NCI-H128 (cell line): ENCODE data around the gene LRATD1.
"Not testable (repeated sequence)": the region's sequence is repeated elsewhere in the genome, so short reads cannot be mapped to it uniquely, and the experiment has no call there.

Experiments
- DNase-seq: peaks from one replicate; lab custom pipeline; 2025; ENCODE audit not compliant: unreplicated experiment; lab: John Stamatoyannopoulos, UW

Gene LRATD1, protein sequence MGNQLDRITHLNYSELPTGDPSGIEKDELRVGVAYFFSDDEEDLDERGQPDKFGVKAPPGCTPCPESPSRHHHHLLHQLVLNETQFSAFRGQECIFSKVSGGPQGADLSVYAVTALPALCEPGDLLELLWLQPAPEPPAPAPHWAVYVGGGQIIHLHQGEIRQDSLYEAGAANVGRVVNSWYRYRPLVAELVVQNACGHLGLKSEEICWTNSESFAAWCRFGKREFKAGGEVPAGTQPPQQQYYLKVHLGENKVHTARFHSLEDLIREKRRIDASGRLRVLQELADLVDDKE

DNA sequence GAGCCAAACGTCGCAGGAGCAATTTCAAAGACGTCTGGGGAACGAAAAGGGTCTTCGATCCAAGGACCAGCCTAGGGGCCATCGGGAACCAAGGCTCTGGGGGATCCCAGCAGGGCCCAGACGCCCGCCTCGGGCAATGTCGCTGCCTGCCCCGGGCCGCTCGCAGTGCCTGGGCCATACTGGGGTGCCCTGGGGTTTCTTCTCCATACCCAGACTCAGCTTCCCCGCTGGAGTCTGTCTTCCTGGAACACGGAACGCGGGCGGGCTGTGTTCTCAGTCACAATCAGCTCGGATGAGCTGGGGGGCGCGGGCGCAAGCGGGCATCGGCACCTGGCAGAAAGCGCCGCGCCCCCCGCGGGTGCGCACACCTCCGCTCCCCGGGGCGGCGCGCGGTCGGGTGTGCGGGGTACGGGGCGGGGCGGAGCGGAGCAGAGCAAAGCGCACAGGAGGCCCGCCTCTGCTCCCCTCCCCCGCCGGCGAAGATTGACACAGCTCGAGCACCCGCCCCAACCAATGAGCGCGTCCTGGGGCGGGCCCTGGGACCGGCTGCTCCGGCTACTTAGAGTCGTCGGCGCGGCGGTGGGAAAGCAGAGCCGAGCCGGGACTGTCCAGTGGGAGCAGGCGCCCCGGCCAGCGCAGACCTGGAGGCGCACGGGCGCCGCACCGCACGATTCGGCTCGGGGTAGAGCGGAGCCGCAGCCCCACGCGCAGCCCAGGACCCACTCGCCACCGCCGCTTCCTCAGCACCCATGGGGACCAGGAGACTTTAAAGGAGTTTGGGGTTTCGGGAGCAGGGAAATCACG lies at the start of gene LRATD1:
LRATD1 (plus strand) TSS at position 585 of the 804 bp plus-strand sequence. CDS start 1,263 bp downstream, outside the sequence.
- peak; percentile 89 for DNase-seq

DNA sequence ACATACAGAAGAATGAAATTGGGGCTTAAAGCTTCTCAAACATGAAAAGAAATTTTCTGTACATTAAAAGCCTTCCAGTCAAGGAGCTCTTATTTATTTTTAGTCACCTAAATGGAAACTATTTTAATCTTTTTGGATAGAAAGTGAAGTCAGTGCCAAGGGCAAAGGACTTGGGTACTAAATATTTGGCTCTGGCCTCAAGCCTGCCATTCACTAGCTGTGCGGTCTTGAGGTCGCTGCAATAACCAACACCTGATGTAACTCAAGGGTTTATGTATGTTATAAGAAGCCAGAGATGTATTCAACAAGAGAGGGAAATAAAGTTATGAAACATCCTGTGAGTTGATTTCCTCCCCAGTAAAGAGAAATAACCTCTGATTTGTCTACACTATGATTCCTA lies 49.5 kb upstream of the LRATD1 start:
- no peak for DNase-seq

DNA sequence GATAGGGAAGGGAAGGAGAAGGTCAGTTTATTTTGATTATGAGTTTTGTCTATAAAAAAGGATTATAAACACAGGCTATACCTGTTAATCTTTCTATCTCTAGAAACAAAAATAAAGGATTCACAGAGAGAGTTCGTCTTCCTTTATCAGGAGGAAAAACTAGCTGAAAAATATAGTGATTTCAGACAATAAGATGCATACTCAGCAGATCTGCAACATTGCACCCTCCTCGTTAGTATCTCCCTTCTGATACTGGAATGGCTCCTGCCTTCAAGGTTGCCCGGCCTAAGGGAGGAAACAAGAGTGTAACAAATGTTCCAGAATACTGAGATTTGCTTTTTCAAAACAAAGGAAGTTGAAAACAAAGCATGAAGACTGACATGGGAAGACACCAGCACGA lies 48.7 kb upstream of the LRATD1 start:
- DNase-seq: no peak

DNA sequence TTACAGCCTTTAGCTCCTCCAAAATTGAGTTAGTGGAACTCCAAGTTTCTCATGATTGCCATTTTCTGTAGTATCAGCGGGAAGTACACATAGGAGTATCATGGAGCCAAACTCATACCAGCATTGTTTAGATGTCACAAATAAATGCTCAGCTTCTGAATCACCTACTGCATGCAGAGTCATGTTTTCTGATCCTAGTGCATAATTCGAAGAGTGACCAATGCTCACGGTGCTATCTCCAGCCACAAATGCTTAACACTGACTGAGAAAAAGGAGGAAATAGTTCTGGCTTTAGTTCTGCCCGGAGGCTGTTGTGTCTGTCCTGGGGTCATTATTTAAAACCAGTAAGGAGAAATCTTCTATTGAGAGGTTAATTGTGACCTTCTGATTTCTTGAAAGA lies 45.4 kb upstream of the LRATD1 start:
- no peak for DNase-seq

DNA sequence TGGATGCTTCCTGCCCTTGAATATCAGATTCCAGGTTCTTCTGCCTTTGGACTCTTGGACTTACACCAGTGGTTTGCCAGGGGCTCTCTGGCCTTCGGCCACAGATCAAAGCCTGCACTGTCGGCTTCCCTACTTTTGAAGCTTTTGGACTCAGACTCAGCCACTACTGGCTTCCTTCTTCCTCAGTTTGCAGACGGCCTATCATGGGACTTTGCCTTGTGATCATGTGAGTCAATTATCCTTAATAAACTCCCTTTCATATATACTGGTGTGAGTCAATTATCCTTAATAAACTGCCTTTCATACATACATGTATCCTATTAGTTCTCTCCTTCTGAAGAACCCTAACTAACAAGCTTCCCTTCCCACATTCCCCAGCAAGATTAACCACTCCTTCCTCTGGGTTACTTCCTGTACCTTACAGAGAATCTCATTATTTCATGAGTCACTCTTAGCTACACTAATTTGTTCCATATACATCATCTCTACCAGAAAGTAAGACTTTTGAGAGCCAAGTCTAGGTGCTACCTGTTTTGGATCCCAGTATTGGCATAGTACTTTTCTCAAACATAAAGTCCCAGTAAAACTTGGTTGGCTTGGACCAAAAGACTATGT lies 31.3 kb upstream of the LRATD1 start:
- no peak for DNase-seq

DNA sequence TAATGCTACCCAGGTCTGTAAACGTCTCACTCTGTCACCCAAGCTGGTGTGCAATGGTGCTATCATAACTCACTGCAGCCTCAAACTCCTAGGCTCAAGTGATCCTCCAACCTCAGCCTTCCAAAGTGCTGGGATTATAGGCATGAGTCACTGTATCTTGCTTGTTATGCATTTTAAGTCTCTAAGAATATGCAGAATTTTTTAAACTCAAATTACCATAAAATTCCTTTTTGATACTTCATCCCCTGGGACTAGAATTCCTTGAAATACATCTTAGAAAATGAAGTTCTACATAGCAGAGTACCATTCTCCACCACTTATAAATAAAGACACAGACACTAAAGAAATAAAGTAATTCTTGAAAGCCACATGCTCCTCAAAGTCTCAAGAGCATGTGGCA lies 30.2 kb upstream of the LRATD1 start:
- DNase-seq: no peak

DNA sequence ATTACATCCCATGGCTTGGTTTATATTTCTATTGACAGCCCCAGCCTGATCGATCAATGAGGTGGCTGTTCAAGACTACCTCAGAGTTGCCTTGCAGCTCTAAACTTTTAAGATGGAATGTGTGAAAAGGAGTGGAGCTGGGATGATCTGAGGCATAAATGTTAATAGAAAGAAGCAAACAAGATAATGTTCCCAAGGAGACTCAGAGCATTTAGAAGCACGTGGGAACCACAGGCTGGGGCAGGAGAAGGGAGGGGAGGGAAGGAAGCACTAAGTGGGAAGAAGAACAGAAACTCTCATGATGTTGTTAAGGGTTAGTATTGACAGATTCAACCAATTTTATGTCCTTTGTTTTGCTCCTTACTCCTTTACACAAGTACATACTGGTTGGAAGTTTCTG lies 28.8 kb upstream of the LRATD1 start:
- DNase-seq: no peak

DNA sequence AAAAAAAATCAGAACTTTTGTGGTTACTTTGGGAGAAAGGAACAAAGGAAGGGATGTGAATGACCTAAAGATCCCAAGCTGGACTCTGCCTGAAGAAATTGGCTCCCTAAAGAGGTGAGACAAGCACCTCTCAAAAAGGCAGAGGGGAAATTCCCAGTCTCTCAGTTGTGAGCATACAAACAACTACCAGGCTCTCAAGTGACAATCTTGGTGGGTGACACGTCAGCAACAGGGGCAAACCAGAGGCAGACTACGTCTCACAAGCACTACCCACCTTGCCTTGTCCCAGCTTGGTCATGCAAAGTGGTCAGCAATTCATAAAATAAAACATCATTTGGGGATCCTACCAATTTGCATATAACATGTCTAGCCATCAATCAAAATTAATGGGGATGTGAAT lies 24.3 kb upstream of the LRATD1 start:
- no peak for DNase-seq

DNA sequence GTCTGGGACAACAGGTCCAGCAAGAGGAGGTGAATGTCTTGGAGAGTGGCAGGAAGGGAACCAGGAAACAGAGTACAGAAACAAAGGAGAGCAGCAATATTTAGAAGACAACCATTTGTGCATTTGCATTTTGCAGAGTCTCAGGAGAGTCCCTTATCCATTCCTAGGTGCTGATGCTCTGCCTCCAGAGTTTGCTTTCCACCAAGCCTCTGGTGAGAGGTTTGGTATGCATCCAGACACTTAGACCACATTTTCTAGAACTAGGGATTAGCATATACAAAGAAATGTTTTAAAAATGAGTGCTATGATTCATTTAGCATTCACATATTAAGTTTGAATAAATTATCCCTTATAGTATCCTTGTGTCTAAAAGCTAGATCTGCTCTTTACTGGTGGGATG lies 18.5 kb upstream of the LRATD1 start:
- DNase-seq: no peak

DNA sequence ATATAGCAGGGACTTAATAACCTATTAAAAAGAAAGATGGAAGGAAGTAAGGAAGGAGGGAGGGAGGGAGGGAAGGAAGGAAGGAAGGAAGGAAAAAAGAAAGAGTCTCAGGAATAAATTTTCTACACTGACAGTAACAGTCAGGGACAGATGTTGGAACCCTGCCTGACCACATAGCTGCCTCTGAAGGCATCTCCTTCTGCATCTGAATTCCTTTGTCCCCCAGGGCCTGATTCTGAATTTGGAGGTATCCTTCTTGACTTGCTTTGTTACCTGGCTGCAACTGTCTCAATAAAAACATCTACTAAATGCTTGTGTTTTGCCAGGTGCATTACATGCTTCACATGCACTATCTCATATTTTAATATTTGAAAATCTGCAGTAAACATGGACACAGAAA lies 17.4 kb upstream of the LRATD1 start:
- no peak for DNase-seq

DNA sequence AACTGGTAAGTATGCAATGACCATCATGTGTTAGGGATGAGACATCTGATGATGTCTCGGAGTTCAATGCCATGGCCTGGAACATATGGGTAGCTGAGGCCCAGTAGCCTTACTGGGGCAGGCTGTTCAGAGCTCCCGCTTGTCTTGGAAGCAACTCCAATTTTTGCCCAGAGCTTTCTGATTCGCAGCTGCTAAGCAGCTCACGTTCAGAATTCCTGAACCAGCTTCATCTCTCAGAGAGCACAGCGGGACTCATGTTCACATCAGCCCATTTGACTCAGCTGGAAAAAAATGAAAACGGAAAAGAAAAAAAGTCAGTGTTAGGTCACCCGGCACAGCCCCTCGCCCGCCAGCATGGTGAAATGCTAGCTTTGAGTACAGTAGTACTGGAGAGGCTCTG lies 16.8 kb upstream of the LRATD1 start:
- DNase-seq: no peak

DNA sequence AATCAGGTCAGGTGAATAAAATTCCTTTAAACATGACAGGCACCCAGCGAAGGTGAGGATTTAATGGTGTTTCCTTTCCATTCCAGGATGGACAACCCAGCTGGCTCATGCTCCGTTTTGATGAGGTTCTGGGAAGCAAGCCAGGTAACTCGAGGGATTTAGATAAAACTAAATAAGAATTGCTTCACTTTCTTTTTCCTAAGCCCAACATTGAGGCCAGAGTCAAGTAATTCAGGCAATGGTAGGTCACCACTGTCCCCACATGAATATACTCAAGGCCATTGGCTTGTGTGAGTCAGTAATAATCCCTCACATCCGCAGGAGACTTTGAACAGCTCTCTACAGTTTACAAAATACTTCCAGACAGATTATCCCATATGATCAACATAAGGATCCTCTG lies 16.2 kb upstream of the LRATD1 start:
- no peak for DNase-seq

DNA sequence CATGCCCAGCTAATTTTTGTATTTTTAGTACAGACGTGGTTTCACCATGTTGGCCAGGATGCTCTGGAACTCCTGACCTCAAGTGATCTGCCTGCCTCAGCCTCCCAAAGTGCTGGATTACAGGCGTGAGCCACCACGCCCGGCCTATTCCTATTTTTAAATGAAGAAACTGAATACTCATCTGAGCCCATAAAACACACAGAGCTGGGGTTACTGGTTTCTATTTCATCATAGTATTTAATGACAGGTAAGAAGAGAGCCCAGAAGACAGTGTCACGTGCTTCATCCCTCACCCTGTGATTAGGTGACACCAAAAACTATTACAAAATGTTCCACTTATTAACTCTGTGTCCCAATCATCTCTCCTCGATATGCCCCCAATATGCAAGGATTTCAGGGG lies 15.6 kb upstream of the LRATD1 start:
- no peak for DNase-seq

DNA sequence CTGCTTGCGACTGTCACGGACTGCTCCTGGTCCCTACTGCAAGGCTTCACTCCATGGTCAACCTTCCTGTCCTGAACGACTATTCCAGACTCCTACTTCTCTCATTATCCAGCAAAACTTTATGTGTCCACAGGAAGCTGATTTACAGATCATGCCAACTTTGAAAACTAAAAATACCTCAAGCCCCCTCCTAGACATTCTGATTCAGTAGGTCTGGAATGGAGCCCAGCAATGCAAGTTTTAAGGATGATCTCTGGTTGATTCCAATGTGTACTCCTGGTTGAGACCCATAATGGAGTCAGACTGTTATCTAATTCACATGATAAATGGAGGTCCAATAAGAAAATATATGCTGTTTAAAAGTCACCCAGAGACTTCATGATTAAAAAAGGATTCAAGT lies 13.1 kb upstream of the LRATD1 start:
- DNase-seq: no peak

DNA sequence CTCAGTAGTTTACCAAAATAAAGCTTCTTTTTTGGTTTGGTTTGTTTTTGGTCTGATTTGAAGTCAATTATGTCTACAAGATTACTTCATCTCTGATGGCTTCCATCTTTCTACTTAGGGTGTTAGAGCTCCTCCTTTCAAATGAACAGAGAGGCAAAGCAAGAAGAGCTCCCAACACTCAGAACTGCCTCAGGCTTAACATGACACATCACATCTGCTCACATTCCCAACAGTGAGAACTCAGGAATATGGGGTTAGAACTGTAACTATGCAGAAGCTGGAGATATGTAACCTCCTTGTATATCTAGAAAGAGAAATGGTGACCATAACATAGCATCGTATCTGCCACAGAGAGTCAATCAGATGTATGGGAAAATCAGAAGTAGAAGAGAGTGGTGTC lies 11.4 kb upstream of the LRATD1 start:
- no peak for DNase-seq

DNA sequence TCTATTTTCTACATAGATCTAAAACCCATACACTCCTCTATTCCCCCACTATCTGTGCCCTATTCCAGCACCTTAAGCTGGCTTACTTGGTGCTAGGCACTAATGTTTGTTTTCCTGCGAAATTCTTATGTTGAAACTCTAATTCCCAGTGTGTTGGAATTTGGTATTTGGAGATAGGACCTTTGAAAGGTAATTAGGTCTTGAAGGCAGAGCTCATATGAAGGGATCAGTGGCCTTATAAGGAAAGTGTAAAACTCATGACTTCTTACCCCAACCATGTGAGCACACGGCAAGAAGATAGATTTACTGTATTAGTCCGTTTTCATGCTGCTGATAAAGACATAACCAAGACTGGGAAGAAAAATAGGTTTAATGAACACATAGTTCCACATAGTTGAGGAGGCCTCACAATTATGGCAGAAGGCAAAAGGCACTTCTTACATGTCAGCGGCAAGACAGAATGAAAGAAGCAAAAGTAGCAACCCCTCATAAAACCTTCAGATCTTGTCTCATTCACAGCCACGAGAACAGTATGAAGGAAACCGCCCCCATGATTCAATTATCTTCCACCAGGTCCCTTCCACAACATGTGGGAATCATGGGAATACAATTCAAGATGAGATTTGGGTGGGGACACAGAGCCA lies 10.5 kb upstream of the LRATD1 start:
- DNase-seq: no peak

DNA sequence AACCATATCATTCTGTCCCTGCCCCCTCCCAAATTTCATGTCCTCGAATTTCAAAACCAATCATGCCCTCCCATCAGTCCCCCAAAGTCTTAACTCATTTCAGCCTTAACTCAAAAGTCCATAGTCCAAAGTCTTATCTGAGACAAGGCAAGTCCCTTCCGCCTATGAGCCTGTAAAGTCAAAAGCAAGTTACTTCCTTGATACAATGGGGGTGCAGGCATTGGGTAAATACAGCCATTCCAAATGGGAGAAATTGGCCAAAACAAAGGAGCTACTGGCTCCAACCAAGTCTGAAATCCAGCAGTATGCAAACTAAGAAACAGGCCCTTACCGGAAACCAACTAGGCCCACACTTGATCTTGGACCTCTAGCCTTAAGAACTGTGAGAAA lies 10.0 kb upstream of the LRATD1 start:
- DNase-seq: not testable (repeated sequence)

DNA sequence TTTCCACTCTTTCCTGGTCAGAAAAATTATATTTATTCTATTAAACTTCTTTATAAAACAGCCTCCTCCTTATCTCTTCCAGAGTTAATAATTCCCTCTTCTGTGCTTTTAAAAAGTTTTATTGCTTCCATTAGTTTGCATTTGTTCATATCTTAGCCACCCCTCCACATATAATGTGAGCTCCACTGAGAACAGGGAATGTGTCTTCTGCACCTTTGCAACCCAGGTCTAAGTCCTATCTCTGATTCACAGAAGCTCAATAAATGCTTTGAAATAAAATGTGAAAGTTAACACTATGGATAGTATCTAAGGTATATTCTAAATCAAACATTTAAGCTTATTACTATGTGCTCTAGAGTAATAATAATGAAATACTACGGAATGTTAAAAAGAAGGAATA lies 9.3 kb upstream of the LRATD1 start:
- no peak for DNase-seq

DNA sequence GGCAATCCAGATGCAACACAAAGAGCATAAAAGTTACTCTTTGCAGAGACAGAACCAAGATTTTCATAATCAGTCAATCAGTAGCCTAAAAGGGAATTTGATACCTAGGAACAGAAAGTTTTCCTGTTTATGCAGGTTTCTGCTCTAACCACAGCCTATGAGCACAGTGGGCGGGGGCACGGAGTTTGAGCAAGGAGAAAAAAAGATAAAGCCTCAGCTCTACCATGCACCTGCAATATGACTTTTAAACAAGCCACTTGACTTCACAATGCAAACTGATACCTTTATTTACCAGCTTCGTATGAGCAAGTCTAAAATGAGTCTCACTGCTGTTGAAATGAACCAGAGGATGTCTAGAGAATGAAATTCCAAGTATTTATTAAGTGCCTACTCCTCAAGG lies 5.6 kb upstream of the LRATD1 start:
- DNase-seq: peak; percentile 58

DNA sequence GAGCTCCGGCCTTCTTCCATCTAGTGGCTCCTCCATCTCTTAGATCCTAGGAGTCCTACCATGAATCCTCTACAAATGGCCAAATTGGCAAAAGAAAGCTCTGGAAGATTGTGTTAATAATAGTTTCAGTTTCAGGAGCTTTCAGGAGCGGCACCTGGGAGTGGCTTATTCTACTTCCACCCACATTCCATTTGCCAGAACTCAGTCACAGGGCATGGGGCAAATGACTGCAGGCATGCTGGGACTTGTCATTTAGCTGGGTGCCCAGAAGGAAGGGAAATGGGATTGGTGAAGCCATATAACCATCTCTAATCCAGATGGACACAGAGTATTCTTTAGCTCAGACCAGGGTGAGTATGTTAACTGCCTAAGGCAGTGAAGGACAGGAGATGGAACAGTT lies 3.6 kb upstream of the LRATD1 start:
- no peak for DNase-seq

DNA sequence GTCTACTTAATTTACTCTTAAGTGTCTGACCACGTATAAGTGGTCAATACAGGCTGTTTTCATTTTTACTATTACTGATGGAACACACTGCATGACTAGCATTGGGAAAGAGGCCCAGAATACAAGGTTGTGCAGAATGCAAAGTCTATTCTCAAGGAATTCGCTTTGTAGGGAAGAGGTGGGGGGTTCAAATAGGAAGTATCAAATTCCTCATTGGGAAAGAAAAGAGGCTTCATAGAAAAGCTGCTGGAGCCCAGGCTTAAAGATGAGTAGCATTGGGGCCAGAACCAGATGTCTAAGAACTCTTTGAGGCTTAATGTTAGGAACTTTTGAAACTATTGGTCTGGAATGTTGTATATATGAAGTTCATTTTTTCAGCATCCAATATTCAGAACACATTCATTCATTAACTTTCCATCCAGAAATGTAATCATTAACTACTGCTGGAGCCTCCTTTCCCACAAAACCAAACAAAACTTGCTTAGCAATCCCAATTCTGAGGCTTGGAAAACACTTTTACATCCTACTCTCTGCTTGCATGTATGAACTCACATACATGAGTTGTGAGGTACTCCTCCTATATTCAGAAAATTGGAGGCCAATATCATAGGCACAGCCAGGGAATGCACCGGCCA lies 994 bp upstream of the LRATD1 start:
- DNase-seq: no peak
